ENCODE results near the gene RSPRY1. TPM values are rescaled to one million over a fixed set of nuclear protein-coding genes. Genes with fewer than 3 reads are reported as not detected.
"Not testable (repeated sequence)": the region's sequence is repeated elsewhere in the genome, so short reads cannot be mapped to it uniquely, and the experiment has no call there.

RSPRY1 gene
- total RNA-seq, 1 donor from 2014 or later: 14.0 TPM

GRCh38 chr16:57263541-57264351 lies 77.6 kb downstream of the RSPRY1 start:
- Histone ChIP-seq H3K9me3 (replicated peaks) (no peaks in the 10 kb centered on the region), H3K27ac (replicated peaks) (no peak overlapping the region), H3K4me3 (no peak overlapping the region), H3K36me3 (no peaks in the 10 kb centered on the region), H3K27me3 (ENCODE audit: low read depth) (no peaks in the 10 kb centered on the region), H3K4me1 (peaks cover 49% of the 10 kb centered on the region)
- intact Hi-C loops (cut with micrococcal nuclease): no loop called here
- DNase-seq: no peak
- TF ChIP-seq, protein P1, sequence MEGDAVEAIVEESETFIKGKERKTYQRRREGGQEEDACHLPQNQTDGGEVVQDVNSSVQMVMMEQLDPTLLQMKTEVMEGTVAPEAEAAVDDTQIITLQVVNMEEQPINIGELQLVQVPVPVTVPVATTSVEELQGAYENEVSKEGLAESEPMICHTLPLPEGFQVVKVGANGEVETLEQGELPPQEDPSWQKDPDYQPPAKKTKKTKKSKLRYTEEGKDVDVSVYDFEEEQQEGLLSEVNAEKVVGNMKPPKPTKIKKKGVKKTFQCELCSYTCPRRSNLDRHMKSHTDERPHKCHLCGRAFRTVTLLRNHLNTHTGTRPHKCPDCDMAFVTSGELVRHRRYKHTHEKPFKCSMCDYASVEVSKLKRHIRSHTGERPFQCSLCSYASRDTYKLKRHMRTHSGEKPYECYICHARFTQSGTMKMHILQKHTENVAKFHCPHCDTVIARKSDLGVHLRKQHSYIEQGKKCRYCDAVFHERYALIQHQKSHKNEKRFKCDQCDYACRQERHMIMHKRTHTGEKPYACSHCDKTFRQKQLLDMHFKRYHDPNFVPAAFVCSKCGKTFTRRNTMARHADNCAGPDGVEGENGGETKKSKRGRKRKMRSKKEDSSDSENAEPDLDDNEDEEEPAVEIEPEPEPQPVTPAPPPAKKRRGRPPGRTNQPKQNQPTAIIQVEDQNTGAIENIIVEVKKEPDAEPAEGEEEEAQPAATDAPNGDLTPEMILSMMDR (IDR thresholded peaks at IDR 0.05; ENCODE audit: borderline replicate concordance): no peak

- H3K9me3 ChIP-seq (replicated peaks): no peaks in the 10 kb centered on the region
- H3K4me3 ChIP-seq: no peak overlapping the region
- H3K27me3 ChIP-seq (ENCODE audit: low read depth): no peaks in the 10 kb centered on the region
- no peaks in the 10 kb centered on the region for H3K36me3 ChIP-seq
- intact Hi-C loops (cut with micrococcal nuclease): no loop called here
- no peak for DNase-seq
- TF ChIP-seq, protein P1 (IDR thresholded peaks at IDR 0.05; ENCODE audit: borderline replicate concordance): no peak
- no peak overlapping the region for H3K27ac ChIP-seq (replicated peaks)
- peaks cover 56% of the 10 kb centered on the region for H3K4me1 ChIP-seq
These were observed 78.3 kb downstream of the RSPRY1 start for GRCh38 chr16:57264381-57264780.

- TF ChIP-seq, protein P1 (IDR thresholded peaks at IDR 0.05; ENCODE audit: borderline replicate concordance): no peak
- no peak overlapping the region for H3K4me3 ChIP-seq
- DNase-seq: no peak
- H3K27me3 ChIP-seq (ENCODE audit: low read depth): no peaks in the 10 kb centered on the region
- H3K36me3 ChIP-seq: no peaks in the 10 kb centered on the region
- no peaks in the 10 kb centered on the region for H3K9me3 ChIP-seq (replicated peaks)
- peak overlapping the region; percentile 90 for H3K27ac ChIP-seq (replicated peaks)
- peaks cover 57% of the 10 kb centered on the region for H3K4me1 ChIP-seq
- intact Hi-C loops (cut with micrococcal nuclease): no loop called here
These were observed 78.8 kb downstream of the RSPRY1 start for GRCh38 chr16:57264950-57265371.

DNA sequence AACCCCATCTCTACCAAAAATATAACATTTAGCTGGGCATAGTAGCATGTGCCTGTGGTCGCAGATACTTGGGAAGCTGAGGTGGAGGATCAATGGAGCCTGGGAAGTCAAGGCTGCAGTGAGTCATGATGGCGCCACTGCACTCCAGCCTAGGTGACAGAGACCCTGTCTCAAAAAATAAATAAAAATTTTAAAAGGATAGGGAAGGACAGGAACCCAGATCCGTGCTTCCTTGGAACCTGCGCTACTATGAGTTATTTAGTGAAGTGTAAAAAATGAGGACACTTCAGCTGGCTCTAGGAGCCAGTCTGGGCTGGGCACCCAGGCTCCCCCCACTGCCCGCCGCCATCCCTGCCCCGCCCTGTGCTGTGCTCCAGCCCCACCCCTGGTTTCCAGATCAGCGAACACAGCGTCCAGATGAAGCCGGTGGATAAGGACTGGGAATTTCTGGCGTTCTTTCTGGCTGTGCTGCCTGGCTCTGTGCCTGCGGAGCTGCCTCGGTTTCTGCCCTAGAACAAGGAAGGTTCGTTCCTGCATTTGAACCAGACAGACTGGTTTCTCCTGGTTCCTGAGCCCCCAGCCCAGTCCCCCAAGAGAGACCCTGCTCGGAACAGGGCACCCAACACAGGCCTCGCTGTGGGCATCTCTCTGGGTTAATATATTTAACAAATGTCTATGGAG lies 79.9 kb downstream of the RSPRY1 start:
- H3K4me1 ChIP-seq: peaks cover 49% of the 10 kb centered on the region
- H3K36me3 ChIP-seq: no peaks in the 10 kb centered on the region
- peak overlapping the region; percentile 90 for H3K27ac ChIP-seq (replicated peaks)
- H3K4me3 ChIP-seq: peak overlapping the region; percentile 45
- H3K9me3 ChIP-seq (replicated peaks): no peaks in the 10 kb centered on the region
- TF ChIP-seq, protein P1 (IDR thresholded peaks at IDR 0.05; ENCODE audit: borderline replicate concordance): no peak
- no peaks in the 10 kb centered on the region for H3K27me3 ChIP-seq (ENCODE audit: low read depth)
- intact Hi-C loops (cut with micrococcal nuclease): no loop called here
- DNase-seq: peak; percentile 81

DNA sequence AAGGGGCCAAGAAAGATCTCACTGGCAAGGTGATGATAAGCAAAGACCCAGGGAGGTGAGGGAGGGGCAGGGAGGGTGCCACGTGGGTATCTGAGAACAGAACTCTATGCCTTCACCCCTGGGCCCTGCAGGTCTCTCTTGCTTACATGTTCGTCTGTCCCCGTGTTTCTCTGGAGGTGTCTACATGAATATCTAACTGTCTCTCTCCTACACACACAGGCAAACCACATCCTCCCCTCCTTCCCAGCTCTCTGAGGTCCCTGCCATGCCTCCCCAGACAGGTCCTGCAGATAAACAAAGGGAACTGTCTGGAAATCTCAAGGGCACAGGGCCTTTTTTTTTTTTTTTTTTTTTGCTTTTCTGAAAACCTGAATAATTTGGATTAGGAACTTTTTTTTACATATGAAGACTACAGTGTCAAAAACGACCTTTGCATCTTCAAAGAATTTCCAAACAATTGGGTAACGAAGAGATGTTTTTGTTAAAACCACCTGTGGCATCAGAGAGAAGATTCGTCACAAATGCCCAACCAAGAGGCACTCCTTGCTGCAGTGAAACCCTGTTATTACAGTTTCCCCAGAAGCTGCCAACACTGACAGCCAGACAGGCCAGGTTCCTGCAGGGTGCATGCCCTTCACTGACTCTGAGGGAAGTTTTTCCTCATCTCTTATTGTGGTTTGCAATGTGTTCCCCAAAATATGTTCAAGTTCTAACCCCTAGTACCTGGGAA lies 80.6 kb downstream of the RSPRY1 start:
- H3K36me3 ChIP-seq: no peaks in the 10 kb centered on the region
- H3K4me1 ChIP-seq: peaks cover 44% of the 10 kb centered on the region
- no peaks in the 10 kb centered on the region for H3K9me3 ChIP-seq (replicated peaks)
- DNase-seq: no peak
- intact Hi-C loops (cut with micrococcal nuclease): no loop called here
- H3K4me3 ChIP-seq: peak overlapping the region; percentile 45
- TF ChIP-seq, protein P1 (IDR thresholded peaks at IDR 0.05; ENCODE audit: borderline replicate concordance): no peak
- peak overlapping the region; percentile 90 for H3K27ac ChIP-seq (replicated peaks)
- H3K27me3 ChIP-seq (ENCODE audit: low read depth): no peaks in the 10 kb centered on the region

- intact Hi-C loops (cut with micrococcal nuclease); H3K27me3 ChIP-seq (ENCODE audit: low read depth); DNase-seq; H3K9me3 ChIP-seq (replicated peaks); H3K36me3 ChIP-seq; H3K4me3 ChIP-seq: not testable (repeated sequence)
- peak overlapping the region; percentile 90 for H3K27ac ChIP-seq (replicated peaks)
- H3K4me1 ChIP-seq: peaks cover 44% of the 10 kb centered on the region
These were observed 81.2 kb downstream of the RSPRY1 start for GRCh38 chr16:57267343-57267742.

Measured in left ventricle myocardium inferior (tissue), 1 donor.